HT1080 (cell line): Measurements from ENCODE around the gene CRYGA. TPM values are rescaled to one million over a fixed set of nuclear protein-coding genes. Genes with fewer than 3 reads are reported as not detected.

ENCODE experiments used
- DNase-seq: peaks from one replicate; pipeline ENCODE4 v3.0.0-alpha.2; 2015; ENCODE audit warnings: low read depth
- polyA plus RNA-seq, 2 experiments: library from polyadenylated mRNA; depleted of rRNA; stranded (reverse); fragments of >200 nt; gene quantifications; 2 replicates each; pipeline ENCODE4 v1.2.3, GENCODE V29; 2015
- total RNA-seq: library from RNA; depleted of rRNA; stranded (reverse); fragments of >200 nt; shearing (Covaris generic); gene quantifications from 2 replicates; pipeline ENCODE4 v1.2.3, GENCODE V29; 2014; rRNA removed

CRYGA gene
- total RNA-seq: not detected in 2 replicates
- not detected in 2 replicates for polyA plus RNA-seq (2015; cell fraction: cytosol; rRNA removed)
- polyA plus RNA-seq (2015; cell fraction: nucleus; rRNA removed): not detected in 2 replicates

- DNase-seq: no peak
Observed at GRCh38 chr2:208163489-208163888, at the start of gene CRYGA. Gene CRYGA (minus strand): TSS chr2:208163589. CDS start chr2:208163556, 33 bp downstream.

DNA sequence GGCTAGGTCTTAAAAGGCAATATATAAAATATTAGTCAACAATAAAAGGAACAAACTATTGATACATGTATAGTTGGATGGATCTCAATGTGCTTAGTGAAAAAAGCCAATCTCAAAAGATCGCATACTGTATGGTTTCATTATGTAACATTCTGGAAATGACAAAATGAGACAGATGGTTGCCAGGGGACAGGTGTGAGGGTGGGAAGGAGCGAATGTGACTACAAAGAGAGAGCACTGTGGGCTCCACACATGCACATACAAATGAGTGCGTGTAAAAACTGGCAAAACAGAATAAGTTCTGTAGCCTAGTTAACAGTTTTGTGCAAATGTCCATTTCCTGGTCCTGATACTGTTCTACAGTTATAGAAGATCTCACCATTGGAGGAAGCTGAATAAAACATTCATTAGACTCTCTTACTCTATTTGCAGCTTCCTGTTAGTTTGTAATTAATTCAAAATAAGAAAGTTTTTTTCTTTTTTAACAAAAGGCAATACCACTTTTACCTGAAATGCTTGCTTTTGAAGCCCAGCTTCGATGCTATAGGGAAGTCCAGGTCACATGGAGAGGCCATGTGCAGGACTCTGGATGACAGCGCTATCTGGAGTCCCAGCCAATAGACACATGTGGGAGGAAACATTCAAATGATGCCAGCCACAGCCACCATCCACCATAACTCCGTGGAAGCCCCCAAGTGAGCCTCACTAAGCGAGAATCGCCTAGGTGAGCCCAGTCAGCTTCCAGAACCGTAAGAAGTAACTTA is 47.5 kb upstream of the CRYGA start:
- no peak for DNase-seq

GRCh38 chr2:208208335-208209085 is 45.1 kb upstream of the CRYGA start:
- no peak for DNase-seq

GRCh38 chr2:208207769-208208168 is 44.4 kb upstream of the CRYGA start:
- DNase-seq: no peak

DNA sequence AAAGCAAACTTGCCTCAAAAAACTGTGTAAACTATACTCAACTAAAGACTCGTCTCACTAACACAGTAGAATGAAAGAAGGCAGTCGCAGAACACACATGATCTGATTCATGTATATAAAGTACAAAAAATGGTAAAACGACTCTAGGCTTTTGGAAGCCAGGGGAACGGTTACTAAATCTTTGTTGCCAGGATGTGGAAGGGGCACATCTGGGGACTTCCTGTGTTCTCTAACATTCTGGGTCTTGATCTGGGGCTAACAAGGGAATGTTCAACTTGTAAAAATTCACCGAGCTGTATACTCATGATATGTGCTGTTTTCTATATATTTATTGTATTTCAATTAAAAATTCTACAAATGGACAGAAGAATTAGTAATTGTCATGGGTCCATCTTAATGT is 40.8 kb upstream of the CRYGA start:
- DNase-seq: no peak

DNA sequence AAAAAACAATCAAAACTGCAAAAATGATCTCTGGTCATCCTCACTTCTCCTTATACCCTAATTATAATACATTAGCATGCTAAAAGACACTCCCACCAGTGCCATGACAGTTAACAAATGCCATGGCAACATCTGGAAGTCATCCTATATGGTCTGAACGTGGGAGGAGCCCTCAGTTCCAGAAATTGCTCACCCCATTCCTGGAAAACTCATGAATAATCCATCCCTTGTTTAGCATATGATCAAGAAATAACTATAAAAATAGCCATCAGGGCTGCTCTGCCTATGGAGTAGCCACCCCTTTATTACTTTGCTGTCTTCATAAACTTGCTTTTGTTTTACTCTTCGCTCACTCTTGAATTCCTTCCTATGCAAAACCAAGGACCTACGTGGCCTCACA is 32.1 kb upstream of the CRYGA start:
- DNase-seq: no peak

GRCh38 chr2:208192611-208193236 is 29.3 kb upstream of the CRYGA start:
- peak; percentile 11 for DNase-seq

- DNase-seq: no peak
Observed at GRCh38 chr2:208189810-208190503, 26.6 kb upstream of the CRYGA start, which contains the start of gene C2orf80. Gene C2orf80 (minus strand): TSS chr2:208190030. CDS start chr2:208186986, 3,044 bp downstream.

DNA sequence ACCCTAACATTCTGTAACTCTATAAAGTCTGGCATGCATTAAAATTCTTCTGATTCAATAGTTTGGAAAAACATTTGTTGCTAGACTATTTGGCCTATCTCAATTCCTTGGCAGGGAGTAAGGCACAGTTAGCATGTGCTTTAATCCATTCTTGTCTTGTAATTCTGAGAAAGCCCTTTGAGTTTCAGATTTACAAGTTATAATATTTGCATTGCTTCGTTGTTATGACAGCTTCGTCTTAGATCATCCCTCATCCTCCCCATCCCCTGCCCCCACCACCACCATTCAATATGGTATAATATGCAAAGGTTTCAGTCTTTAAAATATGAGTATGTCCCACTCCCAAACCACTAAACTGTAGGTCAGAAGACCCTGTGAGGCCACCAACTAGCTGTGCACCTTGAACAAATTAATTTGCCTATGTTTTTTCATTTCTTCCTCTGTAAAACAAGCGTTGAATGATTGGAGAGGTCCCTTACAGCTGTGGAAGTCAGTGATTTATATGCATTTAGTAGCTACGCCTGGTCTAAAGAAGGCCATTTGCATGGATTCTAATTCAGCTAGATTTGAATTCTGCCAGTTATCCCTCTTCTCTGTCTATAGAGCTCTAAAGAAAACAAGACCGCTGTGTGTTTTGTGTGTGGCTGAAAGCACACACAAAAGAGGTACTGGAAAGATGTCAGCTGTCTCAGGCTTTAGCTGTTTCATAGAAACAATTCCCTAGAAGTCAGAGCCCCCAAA is 25.9 kb upstream of the CRYGA start:
- no peak for DNase-seq

DNA sequence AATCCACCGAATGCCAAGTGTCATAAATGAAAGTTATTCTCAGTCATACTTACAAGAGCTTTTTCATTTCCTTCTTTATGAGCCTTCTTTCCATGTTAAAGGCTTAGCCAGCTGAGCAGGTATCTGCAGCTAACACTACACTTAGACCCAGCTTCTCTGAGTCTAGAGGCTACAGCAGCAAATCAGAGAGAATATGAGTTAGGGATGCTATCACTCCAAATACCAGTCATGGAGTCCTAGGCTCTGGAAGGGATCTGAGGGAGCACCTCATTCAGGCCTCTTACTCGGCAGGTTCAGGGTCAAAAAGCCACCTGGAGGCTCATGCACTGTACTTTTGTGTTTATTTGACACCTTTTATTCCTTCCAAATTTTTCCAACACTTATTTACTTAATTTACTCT is 23.5 kb upstream of the CRYGA start:
- no peak for DNase-seq

GRCh38 chr2:208186465-208186864 is 23.1 kb upstream of the CRYGA start:
- DNase-seq: no peak

DNA sequence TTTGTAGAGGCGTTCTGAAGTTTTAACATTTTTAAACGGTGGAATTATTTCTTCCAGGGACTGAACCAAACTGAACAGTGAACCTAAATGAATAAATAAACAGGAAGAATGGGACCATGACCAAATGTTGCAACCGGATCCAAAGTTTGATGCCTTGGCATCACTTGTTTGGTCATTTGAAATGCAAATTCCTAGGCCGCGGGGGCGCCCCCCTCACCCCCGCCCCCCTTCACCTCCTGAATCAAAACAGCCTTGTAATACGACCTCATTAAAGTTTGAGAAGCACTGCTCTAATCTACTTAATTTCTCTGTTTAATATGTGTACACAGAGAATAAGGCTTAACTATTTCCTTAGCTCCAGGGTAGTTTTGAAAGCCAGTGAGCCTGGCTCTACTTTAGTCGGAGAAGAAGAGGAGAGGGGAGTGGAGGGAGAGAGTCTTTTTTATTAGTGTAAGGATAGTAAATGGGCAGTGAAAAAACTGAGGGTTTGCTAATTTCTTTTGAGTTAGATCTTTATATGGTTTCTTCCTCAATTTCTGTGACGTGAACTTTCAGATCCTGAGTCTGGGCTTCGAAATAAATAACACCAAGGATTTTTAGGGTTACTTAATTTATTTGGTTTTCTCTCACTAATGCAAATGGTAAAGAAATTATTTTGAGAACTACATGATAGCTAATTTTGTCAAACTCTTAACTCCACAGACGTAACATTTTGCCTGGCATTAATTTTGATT is 20.8 kb upstream of the CRYGA start:
- DNase-seq: no peak

- DNase-seq: no peak
Observed at GRCh38 chr2:208183526-208183925, 20.1 kb upstream of the CRYGA start.

DNA sequence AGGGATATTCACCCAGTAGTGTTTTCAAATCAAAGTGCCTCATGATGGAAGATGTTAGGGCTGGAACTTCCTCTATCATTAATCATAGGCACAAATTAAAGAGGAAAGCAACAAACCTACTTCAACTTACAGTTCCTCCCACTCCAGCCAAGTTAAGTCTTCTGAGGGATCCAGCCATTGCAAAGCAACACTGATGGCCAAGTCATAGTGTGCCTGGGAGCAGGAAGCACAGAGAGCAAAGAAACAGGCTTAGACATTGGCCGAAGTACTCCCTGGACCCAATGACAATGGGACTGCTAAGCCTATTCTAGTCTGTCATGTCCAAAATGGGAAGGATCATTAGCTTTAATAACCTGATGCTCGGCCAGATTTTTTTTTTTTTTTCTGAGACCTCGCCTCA is 19.4 kb upstream of the CRYGA start:
- no peak for DNase-seq

DNA sequence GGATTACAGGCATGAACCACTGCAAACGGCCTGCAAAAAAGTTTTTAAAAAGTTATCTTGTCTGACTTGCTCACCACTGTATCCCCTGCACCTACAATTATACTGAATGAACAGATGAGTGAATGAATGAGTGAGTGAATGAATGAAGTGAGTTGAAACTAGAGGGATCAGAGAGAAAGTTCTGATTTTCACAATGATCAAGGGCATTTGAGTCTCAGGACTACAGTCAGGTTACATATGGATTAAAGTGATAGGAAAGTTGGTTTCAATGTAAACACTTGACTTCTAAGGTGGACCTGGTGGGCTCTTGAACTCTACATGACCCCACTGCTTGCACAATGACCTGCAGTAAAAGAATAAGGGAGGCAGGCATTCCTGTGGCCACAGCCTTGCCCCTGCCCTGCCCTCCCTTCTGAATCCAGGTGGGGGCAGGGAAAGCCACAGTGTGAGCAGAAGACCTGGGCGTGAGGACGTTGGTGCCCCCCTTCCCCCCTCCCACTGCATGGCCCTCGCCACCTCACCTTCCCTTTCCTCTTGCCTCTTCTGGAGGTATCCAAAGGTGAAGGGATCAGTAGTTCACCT is 15.7 kb upstream of the CRYGA start:
- peak; percentile 13 for DNase-seq

DNA sequence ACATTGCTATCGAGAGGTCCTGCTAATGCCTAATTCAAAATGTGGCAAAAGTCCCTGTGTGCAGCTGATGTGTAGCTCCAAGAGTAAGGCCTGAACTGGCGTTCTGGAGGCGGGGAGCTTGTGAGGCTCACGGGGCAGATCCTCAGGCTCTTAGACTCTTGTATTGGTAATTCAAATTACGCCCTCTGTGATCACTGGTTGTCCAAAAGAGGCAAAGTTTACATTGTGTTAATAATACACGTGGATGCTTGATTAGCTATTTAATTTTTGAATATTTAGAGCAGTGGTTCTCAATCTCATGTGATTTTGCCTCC is 12.4 kb upstream of the CRYGA start:
- DNase-seq: no peak

DNA sequence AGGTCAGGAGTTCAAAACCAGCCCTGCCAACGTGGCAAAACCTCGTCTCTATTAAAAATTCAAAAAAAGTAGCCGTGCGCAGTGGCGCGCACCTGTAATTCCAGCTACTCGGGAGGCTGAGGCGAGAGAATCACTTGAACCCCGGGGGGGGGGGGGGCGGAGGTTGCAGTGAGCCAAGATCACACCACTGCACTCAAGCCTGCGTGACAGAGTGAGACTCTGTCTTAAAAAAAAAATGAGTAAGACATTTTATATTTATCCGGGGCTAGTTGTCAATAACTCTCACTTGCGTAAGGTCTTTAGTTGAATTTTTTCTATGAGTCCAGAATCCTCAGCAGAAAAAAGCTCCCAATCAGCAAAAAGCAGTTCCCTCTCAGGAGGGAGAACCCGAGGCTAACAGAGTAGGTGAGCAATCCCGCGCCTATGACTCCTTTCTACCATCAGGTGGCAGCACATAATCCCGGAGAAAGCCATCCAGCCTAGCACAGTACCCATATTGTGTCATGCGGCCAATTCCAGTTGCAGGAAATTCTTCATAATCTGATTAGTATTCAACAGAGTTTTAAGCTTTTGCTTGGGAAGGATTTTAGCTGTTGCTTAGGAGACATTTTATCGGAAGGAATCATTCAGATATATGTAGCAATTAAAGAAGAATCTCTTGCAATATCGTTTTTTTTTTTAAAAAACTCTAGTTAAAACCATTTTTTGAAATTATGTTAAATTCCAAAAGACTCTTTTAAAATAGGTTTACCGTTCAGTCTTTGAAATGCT is 11.9 kb upstream of the CRYGA start:
- DNase-seq: peak; percentile 82

- no peak for DNase-seq
Observed at GRCh38 chr2:208174144-208174543, 10.8 kb upstream of the CRYGA start.

DNA sequence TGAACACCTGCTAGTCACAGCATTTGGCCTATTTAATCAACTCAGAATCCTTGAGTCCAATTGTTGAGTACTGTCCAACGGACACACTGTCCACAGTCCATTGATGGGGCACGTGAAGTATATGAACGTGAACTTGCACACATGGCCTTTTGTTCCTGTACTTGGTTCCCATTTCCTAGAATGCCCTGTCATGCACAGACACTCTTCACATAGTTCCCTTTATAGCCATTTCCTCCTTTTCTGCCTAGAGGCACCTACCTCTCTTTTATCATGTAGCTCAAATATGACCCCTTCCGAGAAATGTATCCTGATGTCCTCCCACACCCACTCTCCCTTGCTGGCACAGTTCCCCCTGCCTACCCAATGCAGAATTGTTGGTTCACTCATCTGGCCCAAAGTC is 8.7 kb upstream of the CRYGA start:
- no peak for DNase-seq
